ENCODE results near the gene SNX15. TPM values are rescaled to one million over a fixed set of nuclear protein-coding genes. Genes with fewer than 3 reads are reported as not detected.

The SNX15 gene
- total RNA-seq, 4 donors from 2014 or later: 16.9 to 33.3 (median 25.9) TPM

- peaks cover 0 to 24% of the 10 kb centered on the region in 2 donors for H3K36me3 ChIP-seq
- H3K4me1 ChIP-seq: peaks cover 14 to 21% of the 10 kb centered on the region in 2 donors
- DNase-seq (peak; percentile 73 to 89), ATAC-seq (peak; percentile 96)
- intact Hi-C loops (cut with DNase I; ENCODE audit: low total_unique reads) (loop anchor here (1.0 to 5.0 kb wide), 3 partner anchors 14 to 41 kb away; partner anchors contain the start of genes ARL2, CDCA5, SNX15 and ZFPL1), in situ Hi-C loops (cut with MboI; ENCODE audit: low sequenced_read_pairs in 4 of 4) (no loop called here)
- peak within 1 kb of the TSS; percentile 56 to 94 (median 70) for H3K4me3 ChIP-seq
- TF ChIP-seq CTCF (IDR thresholded peaks at IDR 0.05 in 4 of 5, conservative IDR thresholded peaks at IDR 0.05 in 1 of 5) (no peak), POLR2A (IDR thresholded peaks at IDR 0.05) (peak; percentile 19 to 52)
- H3K27me3 ChIP-seq: no peaks in the 10 kb centered on the region
- no peaks in the 10 kb centered on the region for H3K9me3 ChIP-seq
- H3K27ac ChIP-seq: peak within 1 kb of the TSS; percentile 87 to 98 (median 92)
These were observed 13.8 kb downstream of the SNX15 start, which contains the start of gene SAC3D1 for GRCh38 chr11:65040847-65041622. Gene SAC3D1 (plus strand): TSS chr11:65041210. CDS start chr11:65041293, 83 bp downstream.

- intact Hi-C loops (cut with DNase I; ENCODE audit: low total_unique reads): loop anchor here (5.0 kb wide), 1 partner anchor 39 kb away; the partner anchor contains the start of genes CDCA5 and ZFPL1
These were observed 15.7 kb downstream of the SNX15 start for GRCh38 chr11:65042891-65043290.

GRCh38 chr11:65043881-65044501 is 16.8 kb downstream of the SNX15 start:
- in situ Hi-C loops (cut with MboI; ENCODE audit: low sequenced_read_pairs in 4 of 4): no loop called here
- H3K27ac ChIP-seq: no peak overlapping the region
- H3K27me3 ChIP-seq: no peaks in the 10 kb centered on the region
- peaks cover 14 to 21% of the 10 kb centered on the region in 2 donors for H3K4me1 ChIP-seq
- ATAC-seq (no peak), DNase-seq (peak; percentile 9 to 36)
- intact Hi-C loops (cut with DNase I; ENCODE audit: low total_unique reads): loop anchor here (5.0 kb wide), 1 partner anchor 38 kb away; the partner anchor contains the start of genes CDCA5 and ZFPL1
- H3K9me3 ChIP-seq: no peaks in the 10 kb centered on the region
- no peak overlapping the region for H3K4me3 ChIP-seq
- TF ChIP-seq POLR2A (IDR thresholded peaks at IDR 0.05) (no peak), CTCF (IDR thresholded peaks at IDR 0.05 in 4 of 5, conservative IDR thresholded peaks at IDR 0.05 in 1 of 5) (no peak)
- peaks cover 0 to 10% of the 10 kb centered on the region in 2 donors for H3K36me3 ChIP-seq

More at GRCh38 chr11:65042891-65043290, 15.7 kb downstream of the SNX15 start:
- ATAC-seq (no peak), DNase-seq (no peak)
- TF ChIP-seq CTCF (IDR thresholded peaks at IDR 0.05 in 4 of 5, conservative IDR thresholded peaks at IDR 0.05 in 1 of 5) (no peak), POLR2A (IDR thresholded peaks at IDR 0.05) (no peak)
- Histone ChIP-seq H3K27me3 (no peaks in the 10 kb centered on the region), H3K36me3 (peaks cover 0 to 16% of the 10 kb centered on the region in 2 donors), H3K4me1 (peaks cover 14 to 21% of the 10 kb centered on the region in 2 donors), H3K27ac (no peak overlapping the region), H3K4me3 (no peak overlapping the region), H3K9me3 (no peaks in the 10 kb centered on the region)
- in situ Hi-C loops (cut with MboI; ENCODE audit: low sequenced_read_pairs in 4 of 4): no loop called here

GRCh38 chr11:65045061-65045460 is 17.8 kb downstream of the SNX15 start:
- intact Hi-C loops (cut with DNase I; ENCODE audit: low total_unique reads): no loop called here
- Histone ChIP-seq H3K36me3 (peaks cover 0 to 10% of the 10 kb centered on the region in 2 donors), H3K4me1 (peaks cover 14 to 18% of the 10 kb centered on the region in 2 donors), H3K4me3 (no peak overlapping the region), H3K9me3 (no peaks in the 10 kb centered on the region), H3K27me3 (no peaks in the 10 kb centered on the region), H3K27ac (no peak overlapping the region)
- in situ Hi-C loops (cut with MboI; ENCODE audit: low sequenced_read_pairs in 4 of 4): no loop called here
- no peak for ATAC-seq
- DNase-seq: no peak
- TF ChIP-seq POLR2A (IDR thresholded peaks at IDR 0.05): no peak
- no peak for TF ChIP-seq CTCF (IDR thresholded peaks at IDR 0.05 in 4 of 5, conservative IDR thresholded peaks at IDR 0.05 in 1 of 5)

All from gastrocnemius medialis (tissue), 4 donors.